Hepatocyte (in vitro differentiated cells): ENCODE measurements around the gene SVOP. TPM values are rescaled to one million over a fixed set of nuclear protein-coding genes. Genes with fewer than 3 reads are reported as not detected.

Experiments
- DNase-seq: peaks from one replicate; pipeline ENCODE4 v3.0.0-alpha.2; 2016; ENCODE audit warnings: low spot score
- H2AFZ ChIP-seq: fragments of 200-600 bp; sonication (generic); 2 replicates; pipeline ENCODE4 v1.6.0; 2016; ENCODE audit warnings: antibody characterized with exemption, mild to moderate bottlenecking
- H3K27ac ChIP-seq: fragments of 200-600 bp; sonication (generic); 2 replicates; pipeline ENCODE4 v1.5.1; 2016; ENCODE audit warnings: mild to moderate bottlenecking
- H3K27me3 ChIP-seq: fragments of 200-600 bp; sonication (generic); 2 replicates; pipeline ENCODE4 v1.6.1; 2016
- H3K36me3 ChIP-seq: fragments of 200-600 bp; sonication (generic); replicated peaks from 2 replicates; pipeline ENCODE4 v1.5.1; 2016; ENCODE audit warnings: low read depth; ENCODE audit not compliant: insufficient read depth
- H3K4me1 ChIP-seq: fragments of 200-600 bp; sonication (generic); 2 replicates; pipeline ENCODE4 v1.5.1; 2016; ENCODE audit warnings: mild to moderate bottlenecking, moderate library complexity; ENCODE audit not compliant: insufficient read depth
- H3K4me2 ChIP-seq: fragments of 200-600 bp; sonication (generic); 2 replicates; pipeline ENCODE4 v1.6.0; 2016
- H3K4me3 ChIP-seq: fragments of 200-600 bp; sonication (generic); 2 replicates; pipeline ENCODE4 v1.5.1; 2016; ENCODE audit warnings: mild to moderate bottlenecking
- H3K79me2 ChIP-seq: fragments of 200-600 bp; sonication (generic); 2 replicates; pipeline ENCODE4 v1.6.0; 2017; ENCODE audit warnings: mild to moderate bottlenecking
- H3K9me2 ChIP-seq: fragments of 200-600 bp; sonication (generic); replicated peaks from 2 replicates; pipeline ENCODE4 v1.6.0; 2017; ENCODE audit warnings: mild to moderate bottlenecking; ENCODE audit not compliant: insufficient read depth
- H3K9me3 ChIP-seq: fragments of 200-600 bp; sonication (generic); 2 replicates; pipeline ENCODE4 v1.5.1; 2016; ENCODE audit warnings: low read depth, mild to moderate bottlenecking
- H4K20me1 ChIP-seq: fragments of 200-600 bp; sonication (generic); 2 replicates; pipeline ENCODE4 v1.6.0; 2016; ENCODE audit warnings: mild to moderate bottlenecking; ENCODE audit not compliant: insufficient read depth, poor library complexity, severe bottlenecking
- CTCF ChIP-seq: fragments of 200-600 bp; sonication (generic); IDR thresholded peaks from 2 replicates; pipeline ENCODE4 v1.5.1; 2016; ENCODE audit warnings: antibody characterized with exemption, mild to moderate bottlenecking; ENCODE audit not compliant: poor library complexity
- EZH2 ChIP-seq: fragments of 200-600 bp; sonication (generic); IDR thresholded peaks from 2 replicates; pipeline ENCODE4 v1.6.1; 2016; ENCODE audit warnings: antibody characterized with exemption, mild to moderate bottlenecking, borderline replicate concordance
- EZH2phosphoT487 ChIP-seq: fragments of 200-600 bp; sonication (generic); IDR thresholded peaks from one replicate; pipeline ENCODE4 v1.6.1; 2018; ENCODE audit warnings: antibody characterized with exemption, mild to moderate bottlenecking, low read depth, moderate library complexity; ENCODE audit not compliant: unreplicated experiment, severe bottlenecking
- WGBS: methylation state at CpG from one replicate; pipeline ENCODE4 v1.1.6; 2016; ENCODE audit warnings: low lambda C conversion rate; ENCODE audit errors: missing lambda C conversion rate; 5-methylcytosine and 5-hydroxymethylcytosine counted together
- polyA plus RNA-seq: library from polyadenylated mRNA; unstranded; fragments of >200 nt; fragmentation: Nextera tagmentation; extraction: Ambion mirVana; gene quantifications from 2 replicates; pipeline ENCODE4 v1.2.1, GENCODE V29; 2016
- total RNA-seq: library from RNA; depleted of rRNA; stranded (reverse); fragments of >200 nt; gene quantifications from 2 replicates; pipeline ENCODE4 v1.2.3, GENCODE V29; 2014

SVOP gene
- total and polyA plus RNA-seq, 2 experiments from 2014 or later, result 0.27 to 0.45 TPM

DNA sequence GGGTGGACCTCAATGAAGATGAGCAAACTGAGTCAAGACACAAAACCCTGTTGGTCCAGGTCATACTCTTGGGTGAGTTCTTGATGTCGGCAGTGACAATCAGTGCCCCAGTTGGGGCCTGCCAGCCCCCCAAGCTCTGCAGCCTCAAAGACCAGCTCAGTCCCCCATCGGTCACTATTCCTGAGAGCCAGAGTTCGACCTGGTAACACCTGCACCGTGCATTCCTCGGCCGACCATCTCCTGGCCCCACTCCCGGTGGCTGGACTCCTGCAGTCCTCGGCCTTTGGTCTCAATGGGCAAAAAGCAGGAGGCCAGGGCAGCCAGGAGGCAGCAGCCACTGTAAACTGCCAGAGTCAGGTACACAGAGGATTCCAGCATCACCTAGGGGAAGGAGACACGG, 108.5 kb downstream of the SVOP start:
- no peaks in the 10 kb centered on the region for H4K20me1 ChIP-seq
- 97% methylated on average over 9 of the region's 9 CpGs for WGBS
- H3K79me2 ChIP-seq, result no peaks in the 10 kb centered on the region
- H3K9me3 ChIP-seq, result no peaks in the 10 kb centered on the region
- H3K27me3 ChIP-seq, result no peaks in the 10 kb centered on the region
- no peak overlapping the region for H2AFZ ChIP-seq
- H3K4me3 ChIP-seq, result no peak overlapping the region
- H3K4me2 ChIP-seq, result no peak overlapping the region
- H3K9me2 ChIP-seq, result no peaks in the 10 kb centered on the region
- H3K4me1 ChIP-seq, result no peaks in the 10 kb centered on the region
- H3K27ac ChIP-seq, result no peak overlapping the region
- no peak for DNase-seq
- H3K36me3 ChIP-seq, result no peaks in the 10 kb centered on the region
- TF ChIP-seq CTCF (no peak), EZH2phosphoT487 (no peak), EZH2 (no peak)

DNA sequence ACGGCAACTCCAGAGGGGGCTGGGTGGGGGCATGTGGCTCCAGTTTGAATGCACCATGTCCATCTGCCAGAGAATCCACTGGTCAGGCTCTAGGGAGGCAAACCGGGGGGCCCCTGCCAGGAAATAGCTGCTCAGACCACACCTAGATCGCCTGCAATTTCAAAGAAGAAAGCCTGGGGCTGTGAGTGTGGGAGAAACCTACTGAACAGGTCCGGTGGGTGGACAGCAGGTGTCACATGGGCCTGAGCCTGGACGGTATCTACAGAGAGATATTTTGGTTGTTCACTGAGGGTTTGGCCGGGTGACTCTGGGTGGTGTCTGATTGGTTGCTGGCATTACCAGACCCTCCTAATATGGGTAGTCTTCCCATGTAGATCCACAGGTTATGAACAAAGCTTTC, 109.0 kb downstream of the SVOP start:
- Histone ChIP-seq H3K4me2 (no peak overlapping the region), H3K9me2 (no peaks in the 10 kb centered on the region), H3K9me3 (no peaks in the 10 kb centered on the region), H2AFZ (no peak overlapping the region), H3K4me1 (no peaks in the 10 kb centered on the region), H3K79me2 (no peaks in the 10 kb centered on the region), H3K27ac (no peak overlapping the region), H3K36me3 (no peaks in the 10 kb centered on the region), H4K20me1 (no peaks in the 10 kb centered on the region), H3K27me3 (no peaks in the 10 kb centered on the region), H3K4me3 (no peak overlapping the region)
- 62% methylated on average over 6 of the region's 6 CpGs for WGBS
- TF ChIP-seq EZH2 (no peak), EZH2phosphoT487 (no peak), CTCF (no peak)
- DNase-seq, result peak; percentile 38

- Histone ChIP-seq H4K20me1 (no peaks in the 10 kb centered on the region), H3K4me3 (no peak overlapping the region), H2AFZ (no peak overlapping the region), H3K9me2 (no peaks in the 10 kb centered on the region), H3K4me1 (no peaks in the 10 kb centered on the region), H3K79me2 (no peaks in the 10 kb centered on the region), H3K27me3 (no peaks in the 10 kb centered on the region), H3K27ac (no peak overlapping the region), H3K36me3 (no peaks in the 10 kb centered on the region), H3K9me3 (no peaks in the 10 kb centered on the region), H3K4me2 (no peak overlapping the region)
- TF ChIP-seq EZH2 (no peak), CTCF (no peak), EZH2phosphoT487 (no peak)
- 93% methylated on average over 5 of the region's 5 CpGs for WGBS
- DNase-seq, result no peak
These were observed 110.5 kb downstream of the SVOP start for GRCh38 chr12:108910336-108910735.

GRCh38 chr12:108907839-108908351, 113.0 kb downstream of the SVOP start:
- Histone ChIP-seq H3K27ac (no peak overlapping the region), H3K4me2 (no peak overlapping the region), H3K4me1 (no peaks in the 10 kb centered on the region), H2AFZ (no peak overlapping the region), H4K20me1 (no peaks in the 10 kb centered on the region), H3K9me3 (no peaks in the 10 kb centered on the region), H3K4me3 (no peak overlapping the region), H3K79me2 (no peaks in the 10 kb centered on the region), H3K9me2 (no peaks in the 10 kb centered on the region), H3K36me3 (no peaks in the 10 kb centered on the region), H3K27me3 (no peaks in the 10 kb centered on the region)
- DNase-seq, result no peak
- 28% methylated on average over 2 of the region's 2 CpGs for WGBS
- TF ChIP-seq CTCF, result no peak
- no peak for TF ChIP-seq EZH2
- no peak for TF ChIP-seq EZH2phosphoT487
